Activated T-helper 17 cell treated with anti-CD3 and anti-CD28 coated beads, Interleukin-2, amount 50 U/mL, for 72 hours (primary cell): Measurements from ENCODE around the gene ZNF222. TPM values are rescaled to one million over a fixed set of nuclear protein-coding genes. Genes with fewer than 3 reads are reported as not detected.

Experiments
- ATAC-seq: fragments of 150-1000 bp; cut with Tn5 transposase; replicated peaks from 2 replicates; pipeline ENCODE4 v1.10.0; 2021; ENCODE audit warnings: mild to moderate bottlenecking, moderate library complexity
- H3K27ac Mint-ChIP-seq: one replicate; pipeline ENCODE4 v1.8.0; 2022; ENCODE audit warnings: mixed read lengths
- H3K27me3 Mint-ChIP-seq: one replicate; pipeline ENCODE4 v1.8.0; 2022; ENCODE audit warnings: mixed read lengths
- H3K36me3 Mint-ChIP-seq: one replicate; pipeline ENCODE4 v1.8.0; 2022; ENCODE audit warnings: low read depth, mild to moderate bottlenecking, mixed read lengths
- H3K4me1 Mint-ChIP-seq: one replicate; pipeline ENCODE4 v1.8.0; 2022; ENCODE audit warnings: mixed read lengths
- H3K4me3 Mint-ChIP-seq: one replicate; pipeline ENCODE4 v1.8.0; 2022; ENCODE audit warnings: mild to moderate bottlenecking, mixed read lengths
- H3K9me3 Mint-ChIP-seq: one replicate; pipeline ENCODE4 v1.8.0; 2022; ENCODE audit warnings: mixed read lengths
- total RNA-seq, 2 donors: library from RNA; stranded (reverse); gene quantifications; one replicate each; pipeline ENCODE4 v1.2.3, GENCODE V29; 2022

ZNF222 gene
- total RNA-seq, 2 donors from 2014 or later: 1.6 to 3.6 TPM

GRCh38 chr19:44021221-44021620, 4.0 kb upstream of the ZNF222 start:
- H3K27ac Mint-ChIP-seq: no peak overlapping the region
- peaks cover 5% of the 10 kb centered on the region for H3K36me3 Mint-ChIP-seq
- peaks cover 22% of the 10 kb centered on the region for H3K9me3 Mint-ChIP-seq
- ATAC-seq: no peak
- peaks cover 17% of the 10 kb centered on the region for H3K27me3 Mint-ChIP-seq
- H3K4me1 Mint-ChIP-seq: peaks cover 10% of the 10 kb centered on the region
- no peak overlapping the region for H3K4me3 Mint-ChIP-seq

GRCh38 chr19:44024900-44025216, 321 bp upstream of the ZNF222 start:
- Mint-ChIP-seq H3K27ac (peak overlapping the region; percentile 88), H3K9me3 (peaks cover 20% of the 10 kb centered on the region), H3K27me3 (peaks cover 4% of the 10 kb centered on the region), H3K4me1 (peaks cover 20% of the 10 kb centered on the region), H3K36me3 (peaks cover 38% of the 10 kb centered on the region), H3K4me3 (peak overlapping the region; percentile 89)
- no peak for ATAC-seq

GRCh38 chr19:44026622-44027021, 1.4 kb downstream of the ZNF222 start:
- Mint-ChIP-seq H3K4me3 (peak overlapping the region; percentile 89), H3K36me3 (peaks cover 56% of the 10 kb centered on the region), H3K4me1 (peaks cover 20% of the 10 kb centered on the region), H3K27ac (no peak overlapping the region), H3K9me3 (peaks cover 15% of the 10 kb centered on the region), H3K27me3 (no peaks in the 10 kb centered on the region)
- ATAC-seq: no peak

GRCh38 chr19:44032001-44032610, 6.9 kb downstream of the ZNF222 start:
- no peak overlapping the region for H3K27ac Mint-ChIP-seq
- H3K36me3 Mint-ChIP-seq: peaks cover 59% of the 10 kb centered on the region
- peaks cover 9% of the 10 kb centered on the region for H3K4me1 Mint-ChIP-seq
- no peak for ATAC-seq
- H3K9me3 Mint-ChIP-seq: peaks cover 50% of the 10 kb centered on the region
- H3K27me3 Mint-ChIP-seq: no peaks in the 10 kb centered on the region
- no peak overlapping the region for H3K4me3 Mint-ChIP-seq

GRCh38 chr19:44042147-44042546, 17.0 kb downstream of the ZNF222 start:
- Mint-ChIP-seq H3K4me1 (no peaks in the 10 kb centered on the region), H3K4me3 (no peak overlapping the region), H3K27ac (no peak overlapping the region), H3K27me3 (peaks cover 6% of the 10 kb centered on the region), H3K9me3 (peaks cover 28% of the 10 kb centered on the region), H3K36me3 (no peaks in the 10 kb centered on the region)
- ATAC-seq: no peak

GRCh38 chr19:44050740-44051649, 25.8 kb downstream of the ZNF222 start:
- H3K27me3 Mint-ChIP-seq: peaks cover 3% of the 10 kb centered on the region
- H3K27ac Mint-ChIP-seq: peak overlapping the region; percentile 67
- peak; percentile 86 for ATAC-seq

GRCh38 chr19:44051650-44052402, 26.6 kb downstream of the ZNF222 start, which contains the start of gene ZNF223:
Gene ZNF223, plus strand, starts transcription at chr19:44052036. Its CDS starts 3,141 bp downstream, at chr19:44055177.
- H3K27me3 Mint-ChIP-seq: peaks cover 3% of the 10 kb centered on the region
- peak within 1 kb of the TSS; percentile 67 for H3K27ac Mint-ChIP-seq
- peak; percentile 72 for ATAC-seq
- peaks cover 17% of the 10 kb centered on the region for H3K36me3 Mint-ChIP-seq
- peak within 1 kb of the TSS; percentile 85 for H3K4me3 Mint-ChIP-seq
- H3K9me3 Mint-ChIP-seq: peaks cover 10% of the 10 kb centered on the region
- peaks cover 6% of the 10 kb centered on the region for H3K4me1 Mint-ChIP-seq

More at GRCh38 chr19:44050740-44051649, 25.8 kb downstream of the ZNF222 start:
- Mint-ChIP-seq H3K4me3 (peak overlapping the region; percentile 85), H3K36me3 (peaks cover 13% of the 10 kb centered on the region), H3K9me3 (peaks cover 10% of the 10 kb centered on the region), H3K4me1 (peaks cover 6% of the 10 kb centered on the region)

GRCh38 chr19:44055870-44056269, 30.7 kb downstream of the ZNF222 start:
- no peak for ATAC-seq
- no peak overlapping the region for H3K4me3 Mint-ChIP-seq
- H3K4me1 Mint-ChIP-seq: peaks cover 6% of the 10 kb centered on the region
- H3K36me3 Mint-ChIP-seq: peaks cover 35% of the 10 kb centered on the region
- peaks cover 8% of the 10 kb centered on the region for H3K9me3 Mint-ChIP-seq
- no peak overlapping the region for H3K27ac Mint-ChIP-seq
- H3K27me3 Mint-ChIP-seq: no peaks in the 10 kb centered on the region

- Mint-ChIP-seq H3K36me3 (peaks cover 67% of the 10 kb centered on the region), H3K4me1 (no peaks in the 10 kb centered on the region), H3K27ac (no peak overlapping the region), H3K4me3 (no peak overlapping the region), H3K27me3 (no peaks in the 10 kb centered on the region), H3K9me3 (peaks cover 19% of the 10 kb centered on the region)
- no peak for ATAC-seq
Observed at GRCh38 chr19:44059229-44059628, 34.0 kb downstream of the ZNF222 start.

GRCh38 chr19:44061038-44061437, 35.9 kb downstream of the ZNF222 start:
- ATAC-seq: no peak
- H3K4me3 Mint-ChIP-seq: no peak overlapping the region
- peaks cover 23% of the 10 kb centered on the region for H3K9me3 Mint-ChIP-seq
- H3K36me3 Mint-ChIP-seq: peaks cover 65% of the 10 kb centered on the region
- H3K27me3 Mint-ChIP-seq: no peaks in the 10 kb centered on the region
- no peak overlapping the region for H3K27ac Mint-ChIP-seq
- no peaks in the 10 kb centered on the region for H3K4me1 Mint-ChIP-seq

- no peak overlapping the region for H3K4me3 Mint-ChIP-seq
- H3K9me3 Mint-ChIP-seq: peaks cover 33% of the 10 kb centered on the region
Observed at GRCh38 chr19:44066305-44066704, 41.1 kb downstream of the ZNF222 start.

GRCh38 chr19:44069415-44069814, 44.2 kb downstream of the ZNF222 start:
- no peak for ATAC-seq
- Mint-ChIP-seq H3K27me3 (no peaks in the 10 kb centered on the region), H3K4me1 (peaks cover 16% of the 10 kb centered on the region), H3K27ac (no peak overlapping the region), H3K36me3 (peaks cover 17% of the 10 kb centered on the region), H3K9me3 (peaks cover 29% of the 10 kb centered on the region), H3K4me3 (no peak overlapping the region)

More at GRCh38 chr19:44066305-44066704, 41.1 kb downstream of the ZNF222 start:
- H3K36me3 Mint-ChIP-seq: peaks cover 47% of the 10 kb centered on the region
- H3K27me3 Mint-ChIP-seq: no peaks in the 10 kb centered on the region
- no peak overlapping the region for H3K27ac Mint-ChIP-seq
- H3K4me1 Mint-ChIP-seq: peaks cover 5% of the 10 kb centered on the region
- no peak for ATAC-seq

- Mint-ChIP-seq H3K4me1 (peaks cover 16% of the 10 kb centered on the region), H3K9me3 (peaks cover 17% of the 10 kb centered on the region), H3K27me3 (no peaks in the 10 kb centered on the region), H3K36me3 (peaks cover 8% of the 10 kb centered on the region), H3K27ac (peak within 1 kb of the TSS; percentile 84), H3K4me3 (peak within 1 kb of the TSS; percentile 96)
- peak; percentile 100 for ATAC-seq
Observed at GRCh38 chr19:44071824-44072542, 46.8 kb downstream of the ZNF222 start, which contains the start of gene ZNF284. Gene ZNF284, plus strand, starts transcription at chr19:44072159. Its CDS starts 4,231 bp downstream, at chr19:44076390.
